ENCODE results near the gene STRIT1.

STRIT1 gene

DNA sequence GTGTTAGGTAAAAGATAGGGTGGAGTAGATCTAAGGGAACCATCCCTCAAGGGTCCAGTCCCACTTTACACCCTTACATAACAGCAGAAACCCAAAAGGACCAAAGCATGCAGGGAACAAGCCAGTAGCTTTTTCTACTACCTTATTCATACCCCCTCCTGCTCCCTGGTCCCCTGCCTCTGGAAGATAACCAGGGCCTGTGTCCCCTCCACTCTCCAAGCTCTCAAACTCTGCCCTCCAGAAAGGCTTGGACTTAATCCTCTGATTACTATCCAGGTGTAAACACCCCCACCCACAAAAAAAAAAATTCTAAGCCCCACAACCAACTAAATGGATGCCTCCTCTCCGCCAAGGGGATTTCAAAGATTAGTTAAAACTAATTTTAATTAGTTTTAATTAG is 33.9 kb upstream of the STRIT1 start:
- no peaks in the 10 kb centered on the region for H3K4me1 ChIP-seq (ENCODE audit: insufficient read depth, low read length)
- no CpG with 5 or more reads among the region's 1 CpG for WGBS
- no peak overlapping the region for H3K27ac ChIP-seq (ENCODE audit: low read depth, low read length)
- no peaks in the 10 kb centered on the region for H3K9me3 ChIP-seq (ENCODE audit: insufficient read depth, low read depth, low read length)
- no peak overlapping the region for H3K9ac ChIP-seq (ENCODE audit: low read depth, low read length)
- no peak overlapping the region for H3K4me3 ChIP-seq (ENCODE audit: low read length)
- no peaks in the 10 kb centered on the region for H3K27me3 ChIP-seq (ENCODE audit: insufficient read depth, low read length)
- no peaks in the 10 kb centered on the region for H3K36me3 ChIP-seq (ENCODE audit: insufficient read depth, low read length)

DNA sequence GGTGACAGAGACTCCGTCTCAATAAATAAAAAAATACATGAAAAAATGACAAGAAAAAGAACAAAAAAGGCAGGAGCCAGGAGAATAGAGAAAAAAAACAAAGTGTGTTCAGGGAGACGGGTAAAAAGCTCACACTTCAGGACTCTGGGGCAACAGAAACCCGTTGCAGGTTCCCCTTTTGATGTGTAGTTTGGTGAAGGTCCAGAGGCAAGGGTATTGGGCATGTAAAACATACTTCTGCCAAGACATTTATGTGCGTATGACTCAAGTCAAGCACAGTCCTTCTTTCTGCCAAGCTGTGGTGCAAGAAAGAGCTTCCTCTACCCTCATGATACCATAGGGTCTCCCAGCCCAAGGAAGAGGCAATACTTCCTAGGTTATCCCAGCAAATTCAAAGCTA is 33.4 kb upstream of the STRIT1 start:
- H3K4me3 ChIP-seq (ENCODE audit: low read length): no peak overlapping the region
- H3K9ac ChIP-seq (ENCODE audit: low read depth, low read length): no peak overlapping the region
- no peaks in the 10 kb centered on the region for H3K36me3 ChIP-seq (ENCODE audit: insufficient read depth, low read length)
- no peaks in the 10 kb centered on the region for H3K4me1 ChIP-seq (ENCODE audit: insufficient read depth, low read length)
- WGBS: 89% methylated on average over 3 of the region's 4 CpGs
- H3K27ac ChIP-seq (ENCODE audit: low read depth, low read length): no peak overlapping the region
- H3K27me3 ChIP-seq (ENCODE audit: insufficient read depth, low read length): no peaks in the 10 kb centered on the region
- no peaks in the 10 kb centered on the region for H3K9me3 ChIP-seq (ENCODE audit: insufficient read depth, low read depth, low read length)

DNA sequence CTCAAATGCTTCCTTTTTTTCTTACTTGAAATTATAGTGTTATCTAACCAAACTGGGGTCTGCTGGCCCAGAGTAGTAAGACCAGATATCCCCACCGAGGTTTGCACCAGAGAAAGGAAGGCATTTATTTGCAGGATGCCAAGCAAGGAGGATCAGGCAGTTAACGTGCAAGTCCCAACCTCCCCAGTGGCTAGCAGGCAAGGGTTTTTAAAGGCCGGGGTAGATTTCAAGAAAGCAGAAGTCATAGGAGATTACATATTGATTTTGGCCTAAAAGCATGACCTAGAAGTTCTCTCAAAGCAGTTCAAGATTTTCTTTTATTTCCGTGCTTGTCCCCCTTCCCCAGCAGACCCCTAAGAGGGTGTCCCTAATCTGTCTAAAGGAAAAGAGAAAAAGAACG is 32.8 kb upstream of the STRIT1 start:
- H3K4me1 ChIP-seq (ENCODE audit: insufficient read depth, low read length): no peaks in the 10 kb centered on the region
- no peak overlapping the region for H3K4me3 ChIP-seq (ENCODE audit: low read length)
- no peak overlapping the region for H3K9ac ChIP-seq (ENCODE audit: low read depth, low read length)
- H3K9me3 ChIP-seq (ENCODE audit: insufficient read depth, low read depth, low read length): no peaks in the 10 kb centered on the region
- WGBS: 95% methylated on average over 5 of the region's 5 CpGs
- H3K27ac ChIP-seq (ENCODE audit: low read depth, low read length): no peak overlapping the region
- no peaks in the 10 kb centered on the region for H3K36me3 ChIP-seq (ENCODE audit: insufficient read depth, low read length)
- no peaks in the 10 kb centered on the region for H3K27me3 ChIP-seq (ENCODE audit: insufficient read depth, low read length)

DNA sequence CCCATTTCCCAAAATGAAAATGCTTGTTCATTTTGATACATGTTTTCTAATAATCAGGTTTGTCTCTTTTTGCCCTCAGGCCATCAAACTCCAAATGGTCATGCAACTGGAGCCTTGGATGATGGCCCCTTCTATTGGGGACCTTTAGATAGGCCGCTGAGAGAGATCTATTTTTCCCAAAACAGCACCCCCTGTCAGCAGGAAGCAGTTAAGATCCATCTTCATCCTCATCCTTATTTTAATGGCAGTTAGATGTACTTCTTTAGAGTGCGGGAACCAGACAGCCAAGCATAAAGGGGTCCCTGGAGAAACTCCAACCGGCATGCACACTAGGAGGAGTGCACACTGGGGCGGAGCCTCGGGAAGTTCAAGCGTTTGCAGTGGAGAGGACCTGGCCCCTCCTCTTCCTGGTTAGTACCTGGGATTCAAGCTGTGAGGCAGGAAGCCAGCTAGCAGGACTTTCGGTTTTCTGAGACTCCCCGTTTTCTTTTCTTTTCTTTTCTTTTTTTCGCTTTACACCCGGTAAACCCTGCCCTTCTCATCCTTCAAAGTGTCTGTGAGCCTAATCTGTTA is 31.9 kb upstream of the STRIT1 start:
- Histone ChIP-seq H3K4me3 (ENCODE audit: low read length) (no peak overlapping the region), H3K4me1 (ENCODE audit: insufficient read depth, low read length) (no peaks in the 10 kb centered on the region), H3K36me3 (ENCODE audit: insufficient read depth, low read length) (no peaks in the 10 kb centered on the region), H3K27me3 (ENCODE audit: insufficient read depth, low read length) (no peaks in the 10 kb centered on the region), H3K9me3 (ENCODE audit: insufficient read depth, low read depth, low read length) (no peaks in the 10 kb centered on the region), H3K9ac (ENCODE audit: low read depth, low read length) (no peak overlapping the region), H3K27ac (ENCODE audit: low read depth, low read length) (no peak overlapping the region)
- WGBS: 83% methylated on average over 10 of the region's 10 CpGs

DNA sequence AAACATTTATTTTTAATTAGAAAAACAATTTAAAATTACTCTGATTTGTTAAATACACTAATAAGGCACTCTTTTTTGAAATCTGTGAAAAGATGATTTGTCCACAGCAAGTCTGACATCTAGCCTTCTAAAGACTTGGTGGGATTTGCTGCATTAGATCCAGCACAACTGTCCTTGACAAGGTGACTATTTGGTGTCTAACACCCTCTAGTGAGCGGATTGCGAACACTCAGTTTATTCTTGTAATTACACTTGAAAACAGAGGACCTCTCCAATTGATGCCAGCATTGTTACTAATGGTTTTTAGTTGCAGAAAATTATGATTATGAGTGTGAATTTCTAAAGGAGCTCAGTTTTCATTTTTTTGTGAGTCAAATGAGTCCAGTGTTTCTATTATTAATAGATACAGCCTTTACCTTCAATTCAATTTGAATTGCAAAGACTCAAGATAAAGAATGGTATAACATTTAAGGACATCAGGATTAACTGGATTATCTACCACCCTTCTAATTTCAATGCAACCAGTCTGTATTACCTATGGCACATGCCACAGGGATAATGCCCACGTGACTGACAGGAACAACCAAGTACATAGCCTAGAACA is 29.7 kb upstream of the STRIT1 start:
- Histone ChIP-seq H3K4me1 (ENCODE audit: insufficient read depth, low read length) (no peaks in the 10 kb centered on the region), H3K27me3 (ENCODE audit: insufficient read depth, low read length) (no peaks in the 10 kb centered on the region), H3K4me3 (ENCODE audit: low read length) (no peak overlapping the region), H3K36me3 (ENCODE audit: insufficient read depth, low read length) (no peaks in the 10 kb centered on the region), H3K9me3 (ENCODE audit: insufficient read depth, low read depth, low read length) (no peaks in the 10 kb centered on the region), H3K9ac (ENCODE audit: low read depth, low read length) (no peak overlapping the region), H3K27ac (ENCODE audit: low read depth, low read length) (no peak overlapping the region)
- 20% methylated on average over 3 of the region's 3 CpGs for WGBS

DNA sequence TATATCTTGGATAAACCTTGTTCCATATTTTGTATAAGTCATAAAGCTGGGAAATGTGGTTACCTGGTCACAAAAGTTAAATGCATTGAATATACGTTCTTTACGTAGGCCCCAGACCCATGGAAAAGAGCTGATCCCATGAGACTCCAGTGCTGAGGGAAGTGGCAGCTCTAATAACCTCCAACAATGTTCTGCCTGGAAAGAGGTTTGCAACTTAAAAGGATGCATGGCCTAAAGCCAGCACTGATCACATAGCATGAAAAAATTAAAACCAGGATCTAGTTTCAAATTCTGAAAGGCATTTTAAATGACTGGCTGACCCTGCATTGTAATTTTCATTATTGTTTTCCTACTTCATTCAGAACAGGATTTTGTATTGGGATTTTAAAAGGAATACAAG is 27.9 kb upstream of the STRIT1 start:
- H3K9me3 ChIP-seq (ENCODE audit: insufficient read depth, low read depth, low read length): no peaks in the 10 kb centered on the region
- H3K9ac ChIP-seq (ENCODE audit: low read depth, low read length): no peak overlapping the region
- H3K27ac ChIP-seq (ENCODE audit: low read depth, low read length): no peak overlapping the region
- no peaks in the 10 kb centered on the region for H3K36me3 ChIP-seq (ENCODE audit: insufficient read depth, low read length)
- H3K27me3 ChIP-seq (ENCODE audit: insufficient read depth, low read length): no peaks in the 10 kb centered on the region
- no peak overlapping the region for H3K4me3 ChIP-seq (ENCODE audit: low read length)
- WGBS: 91% methylated on average over 2 of the region's 2 CpGs
- H3K4me1 ChIP-seq (ENCODE audit: insufficient read depth, low read length): no peaks in the 10 kb centered on the region

DNA sequence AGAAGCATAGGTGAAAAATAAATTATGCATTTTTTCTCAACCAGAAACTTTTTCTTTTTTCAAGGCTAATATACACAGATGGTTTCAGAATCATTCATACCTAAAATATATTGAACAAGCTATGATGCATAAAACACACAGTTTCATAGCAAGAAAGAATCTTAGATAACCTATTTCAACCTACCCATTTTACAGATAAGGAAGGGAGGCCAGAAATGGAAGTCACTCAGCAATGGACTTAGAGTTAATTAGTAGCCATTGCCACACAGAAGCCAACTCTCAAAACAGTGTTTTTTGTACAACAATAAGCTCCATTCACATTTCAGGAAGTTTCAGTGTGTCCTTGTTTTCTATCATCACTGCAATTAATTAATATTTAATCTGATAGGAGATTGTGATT is 27.5 kb upstream of the STRIT1 start:
- Histone ChIP-seq H3K36me3 (ENCODE audit: insufficient read depth, low read length) (no peaks in the 10 kb centered on the region), H3K4me1 (ENCODE audit: insufficient read depth, low read length) (no peaks in the 10 kb centered on the region), H3K27ac (ENCODE audit: low read depth, low read length) (no peak overlapping the region), H3K27me3 (ENCODE audit: insufficient read depth, low read length) (no peaks in the 10 kb centered on the region), H3K9me3 (ENCODE audit: insufficient read depth, low read depth, low read length) (no peaks in the 10 kb centered on the region), H3K4me3 (ENCODE audit: low read length) (no peak overlapping the region), H3K9ac (ENCODE audit: low read depth, low read length) (no peak overlapping the region)

DNA sequence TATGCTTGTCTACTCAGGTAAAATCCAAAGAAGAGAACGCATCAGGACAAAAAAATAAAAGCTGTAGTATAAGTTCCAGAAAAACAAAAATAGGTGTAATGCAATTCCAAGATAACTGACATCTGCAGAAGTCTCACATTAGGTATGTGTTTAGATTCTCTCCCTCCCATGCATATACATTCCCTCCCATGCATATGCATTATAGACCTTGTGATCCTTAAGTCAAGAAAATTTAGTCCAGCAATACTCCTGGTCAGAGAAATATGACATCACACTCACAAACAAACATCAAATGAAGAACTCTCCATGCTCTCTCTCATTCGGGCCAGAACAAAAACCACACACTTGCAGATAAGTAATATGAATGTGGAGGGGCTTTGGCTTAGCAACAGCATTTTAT is 25.3 kb upstream of the STRIT1 start:
- Histone ChIP-seq H3K4me1 (ENCODE audit: insufficient read depth, low read length) (no peaks in the 10 kb centered on the region), H3K4me3 (ENCODE audit: low read length) (no peak overlapping the region), H3K9ac (ENCODE audit: low read depth, low read length) (no peak overlapping the region), H3K36me3 (ENCODE audit: insufficient read depth, low read length) (no peaks in the 10 kb centered on the region), H3K27ac (ENCODE audit: low read depth, low read length) (no peak overlapping the region), H3K27me3 (ENCODE audit: insufficient read depth, low read length) (no peaks in the 10 kb centered on the region), H3K9me3 (ENCODE audit: insufficient read depth, low read depth, low read length) (no peaks in the 10 kb centered on the region)
- WGBS: 80% methylated on average over 2 of the region's 2 CpGs

DNA sequence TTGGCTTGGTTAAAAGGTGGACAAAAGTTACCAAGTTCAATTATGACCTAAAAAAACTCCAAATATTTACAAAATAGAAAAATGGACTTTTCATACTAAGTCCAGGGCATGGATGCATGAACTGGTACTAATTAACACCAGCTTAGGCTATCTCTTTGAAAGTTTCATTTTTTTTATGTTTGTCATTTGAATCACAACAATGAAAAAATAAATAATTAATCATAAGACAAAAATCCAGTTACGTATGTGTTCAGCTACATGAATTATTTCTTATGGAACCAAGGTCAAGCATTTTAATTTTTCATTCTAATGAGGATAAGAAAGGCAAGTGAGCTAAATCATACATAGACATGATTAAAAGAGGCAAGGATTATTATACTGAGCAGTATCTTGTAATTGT is 23.7 kb upstream of the STRIT1 start:
- H3K4me3 ChIP-seq (ENCODE audit: low read length): no peak overlapping the region
- no peak overlapping the region for H3K27ac ChIP-seq (ENCODE audit: low read depth, low read length)
- H3K4me1 ChIP-seq (ENCODE audit: insufficient read depth, low read length): no peaks in the 10 kb centered on the region
- H3K27me3 ChIP-seq (ENCODE audit: insufficient read depth, low read length): no peaks in the 10 kb centered on the region
- WGBS: 100% methylated on average over 1 of the region's 1 CpG
- H3K9me3 ChIP-seq (ENCODE audit: insufficient read depth, low read depth, low read length): no peaks in the 10 kb centered on the region
- H3K36me3 ChIP-seq (ENCODE audit: insufficient read depth, low read length): no peaks in the 10 kb centered on the region
- H3K9ac ChIP-seq (ENCODE audit: low read depth, low read length): no peak overlapping the region

DNA sequence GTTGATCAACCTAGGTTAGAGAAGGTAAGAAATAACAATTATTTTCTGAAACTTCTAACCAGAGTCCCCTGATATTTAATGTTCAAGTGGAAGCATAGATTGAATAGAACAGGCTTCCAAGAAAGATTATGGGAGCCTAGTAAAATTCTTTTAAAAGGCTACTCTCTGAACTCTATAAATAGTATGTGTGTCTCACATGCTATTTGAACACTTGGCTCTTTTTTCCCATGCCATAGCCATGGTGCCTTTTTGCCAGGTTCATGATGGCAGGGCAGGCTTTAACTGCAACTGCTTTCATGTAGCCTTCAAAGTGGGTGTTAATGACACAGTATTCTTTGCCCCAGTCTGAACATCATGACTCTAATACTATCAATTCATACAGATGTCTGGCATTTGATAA is 22.9 kb upstream of the STRIT1 start:
- H3K4me3 ChIP-seq (ENCODE audit: low read length): no peak overlapping the region
- H3K27ac ChIP-seq (ENCODE audit: low read depth, low read length): no peak overlapping the region
- no peaks in the 10 kb centered on the region for H3K4me1 ChIP-seq (ENCODE audit: insufficient read depth, low read length)
- no peaks in the 10 kb centered on the region for H3K9me3 ChIP-seq (ENCODE audit: insufficient read depth, low read depth, low read length)
- H3K36me3 ChIP-seq (ENCODE audit: insufficient read depth, low read length): no peaks in the 10 kb centered on the region
- no peak overlapping the region for H3K9ac ChIP-seq (ENCODE audit: low read depth, low read length)
- no peaks in the 10 kb centered on the region for H3K27me3 ChIP-seq (ENCODE audit: insufficient read depth, low read length)

DNA sequence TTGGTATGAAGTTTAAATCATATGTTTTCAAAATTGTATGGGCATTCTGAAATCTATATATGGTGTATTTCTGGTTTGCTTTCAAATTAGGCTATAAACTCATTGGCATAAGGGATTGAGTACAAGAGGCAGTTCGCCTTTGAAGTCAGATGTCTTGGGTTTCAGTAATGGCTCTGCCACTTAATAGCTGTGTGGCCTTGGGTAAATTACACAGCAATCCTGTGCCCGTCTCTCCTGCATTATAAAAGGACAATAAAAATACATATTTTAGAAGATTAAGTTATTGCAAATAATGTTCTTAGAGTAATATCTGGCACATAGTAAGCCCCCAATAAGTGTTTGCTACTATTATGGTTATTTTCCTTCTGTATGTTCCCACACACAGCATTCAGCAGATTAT is 20.4 kb upstream of the STRIT1 start:
- Histone ChIP-seq H3K9me3 (ENCODE audit: insufficient read depth, low read depth, low read length) (no peaks in the 10 kb centered on the region), H3K9ac (ENCODE audit: low read depth, low read length) (no peak overlapping the region), H3K27ac (ENCODE audit: low read depth, low read length) (no peak overlapping the region), H3K27me3 (ENCODE audit: insufficient read depth, low read length) (no peaks in the 10 kb centered on the region), H3K4me3 (ENCODE audit: low read length) (no peak overlapping the region), H3K36me3 (ENCODE audit: insufficient read depth, low read length) (no peaks in the 10 kb centered on the region), H3K4me1 (ENCODE audit: insufficient read depth, low read length) (no peaks in the 10 kb centered on the region)
- 91% methylated on average over 1 of the region's 2 CpGs for WGBS

DNA sequence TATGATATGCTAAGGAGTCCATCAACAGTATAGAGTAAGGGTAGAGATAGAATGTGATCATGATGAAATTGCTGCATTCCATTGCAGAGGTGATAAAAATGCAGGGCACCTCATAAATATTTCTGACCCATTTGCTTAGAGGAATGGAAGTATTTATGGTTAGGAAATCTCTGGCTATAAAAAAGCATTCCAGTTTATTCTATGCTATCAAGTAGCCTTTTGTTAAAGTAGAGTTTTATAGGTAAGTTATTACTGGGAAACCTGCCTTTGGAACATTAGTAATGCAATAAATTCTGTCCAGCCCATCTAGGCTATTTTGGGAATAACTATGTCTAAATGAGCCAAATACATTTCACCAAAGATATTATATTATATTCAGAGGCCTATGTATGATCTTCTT is 19.8 kb upstream of the STRIT1 start:
- H3K4me1 ChIP-seq (ENCODE audit: insufficient read depth, low read length): no peaks in the 10 kb centered on the region
- no peaks in the 10 kb centered on the region for H3K9me3 ChIP-seq (ENCODE audit: insufficient read depth, low read depth, low read length)
- H3K9ac ChIP-seq (ENCODE audit: low read depth, low read length): no peak overlapping the region
- no peak overlapping the region for H3K4me3 ChIP-seq (ENCODE audit: low read length)
- no peaks in the 10 kb centered on the region for H3K27me3 ChIP-seq (ENCODE audit: insufficient read depth, low read length)
- no peak overlapping the region for H3K27ac ChIP-seq (ENCODE audit: low read depth, low read length)
- H3K36me3 ChIP-seq (ENCODE audit: insufficient read depth, low read length): no peaks in the 10 kb centered on the region

Measured in HUES64 (cell line).